Measurements from ENCODE around the gene RNF220. TPM values are rescaled to one million over a fixed set of nuclear protein-coding genes. Genes with fewer than 3 reads are reported as not detected.

The RNF220 gene
- total and polyA plus RNA-seq, 9 of the 15 experiments (the other 6 are each of a cell fraction or from before 2014, with no cell fraction given), result 5.1 to 117 (median 66.9) TPM

GRCh38 chr1:44678626-44679025 is 273.6 kb downstream of the RNF220 start:
- peaks cover 4% of the 10 kb centered on the region for H3K9me1 ChIP-seq (ENCODE audit: control insufficient read depth, insufficient read depth, low read length)
- FAIRE-seq (no peak), DNase-seq (ENCODE audit: extremely low read depth in 1 of 4, low spot score in 3 of 4) (no peak), ATAC-seq (no peak)
- TF ChIP-seq PHB2 (IDR thresholded peaks at IDR 0.05; ENCODE audit: low read depth), result no peak
- TF ChIP-seq FOXO4 (CRISPR knock-in tag; IDR thresholded peaks at IDR 0.05), result no peak
- no peak for TF ChIP-seq EP300 (IDR thresholded peaks at IDR 0.05; ENCODE audit: low read length)
- no peak for TF ChIP-seq KLF10 (CRISPR knock-in tag; IDR thresholded peaks at IDR 0.05)
- no peak for TF ChIP-seq TCF3 (CRISPR knock-in tag; IDR thresholded peaks at IDR 0.05)
- no peak for TF ChIP-seq KDM2B (CRISPR knock-in tag; IDR thresholded peaks at IDR 0.05)
- TF ChIP-seq ZNF232 (CRISPR knock-in tag; IDR thresholded peaks at IDR 0.05), result no peak
- no peak for TF ChIP-seq ZNF57 (CRISPR knock-in tag; IDR thresholded peaks at IDR 0.05)
- TF ChIP-seq KAT8 (IDR thresholded peaks at IDR 0.05; ENCODE audit: low read depth), result no peak
- no peak for TF ChIP-seq ETS1 (conservative IDR thresholded peaks at IDR 0.05; ENCODE audit: control insufficient read depth, low read depth, low read length)
- no peak for TF ChIP-seq KDM4B (IDR thresholded peaks at IDR 0.05; ENCODE audit: borderline replicate concordance in 2 of 2, low read depth in 1 of 2)
- no peak for TF ChIP-seq ASH1L (IDR thresholded peaks at IDR 0.05; ENCODE audit: borderline replicate concordance, low read depth, partially characterized antibody)
- TF ChIP-seq WHSC1 (IDR thresholded peaks at IDR 0.05; ENCODE audit: low read length), result no peak
- no peak for TF ChIP-seq CBX3 (IDR thresholded peaks at IDR 0.05; ENCODE audit: borderline replicate concordance in 1 of 2, low read length in 2 of 2)
- TF ChIP-seq FOXK2 (conservative IDR thresholded peaks at IDR 0.05 in 1 of 2, IDR thresholded peaks at IDR 0.05 in 1 of 2; ENCODE audit: low read depth in 2 of 2), result no peak
- peaks cover 19 to 29% of the 10 kb centered on the region in 2 experiments for H3K27me3 ChIP-seq (ENCODE audit: control insufficient read depth in 2 of 2, insufficient read depth in 2 of 2, low read length in 2 of 2)
- no peaks in the 10 kb centered on the region for H3K79me2 ChIP-seq (ENCODE audit: control insufficient read depth, insufficient read depth, low read length)
- 8% methylated on average over 4 of the region's 4 CpGs for WGBS (ENCODE audit: insufficient coverage, low coverage, missing lambda C conversion rate)
- no peaks in the 10 kb centered on the region for H3K36me3 ChIP-seq (ENCODE audit: control insufficient read depth, insufficient read depth, low read length)
- no peak overlapping the region for H3K27ac ChIP-seq (ENCODE audit: extremely low read depth, low read depth, low read length)
- no peak overlapping the region for H3K9ac ChIP-seq (ENCODE audit: insufficient read depth in 1 of 2, low read depth in 2 of 2, low read length in 2 of 2)
- no TSS peak for BruUV-seq (replicated peaks)
- H4K20me1 ChIP-seq (replicated peaks; ENCODE audit: control insufficient read depth, insufficient read depth, low read length), result no peaks in the 10 kb centered on the region
- ChIA-PET POLR2A (interaction anchor here (0.5 kb wide), 1 partner anchor 38 kb away, joined by 3 read pairs; no protein-coding TSS in a partner anchor), CTCF (ENCODE audit: low intra/inter-chr PET ratio) (no interaction called here)
- no peak overlapping the region for H2AFZ ChIP-seq (ENCODE audit: low read depth, low read length)
- in situ Hi-C loops (cut with MboI), result no loop called here
- no peak overlapping the region for H3K4me3 ChIP-seq
- intact Hi-C loops (cut with micrococcal nuclease), result no loop called here
- peaks cover 10 to 18% of the 10 kb centered on the region in 2 experiments for H3K4me1 ChIP-seq (replicated peaks in 1 of 2; ENCODE audit: control insufficient read depth in 2 of 2, insufficient read depth in 2 of 2, low read length in 2 of 2)
- H3K9me3 ChIP-seq (replicated peaks; ENCODE audit: control insufficient read depth, insufficient read depth, low read depth, low read length), result no peaks in the 10 kb centered on the region
- H3K4me2 ChIP-seq (ENCODE audit: insufficient read depth, low read length), result no peak overlapping the region

All from K562 (cell line).